ENCODE results near the gene NTN1.

NTN1 gene

DNA sequence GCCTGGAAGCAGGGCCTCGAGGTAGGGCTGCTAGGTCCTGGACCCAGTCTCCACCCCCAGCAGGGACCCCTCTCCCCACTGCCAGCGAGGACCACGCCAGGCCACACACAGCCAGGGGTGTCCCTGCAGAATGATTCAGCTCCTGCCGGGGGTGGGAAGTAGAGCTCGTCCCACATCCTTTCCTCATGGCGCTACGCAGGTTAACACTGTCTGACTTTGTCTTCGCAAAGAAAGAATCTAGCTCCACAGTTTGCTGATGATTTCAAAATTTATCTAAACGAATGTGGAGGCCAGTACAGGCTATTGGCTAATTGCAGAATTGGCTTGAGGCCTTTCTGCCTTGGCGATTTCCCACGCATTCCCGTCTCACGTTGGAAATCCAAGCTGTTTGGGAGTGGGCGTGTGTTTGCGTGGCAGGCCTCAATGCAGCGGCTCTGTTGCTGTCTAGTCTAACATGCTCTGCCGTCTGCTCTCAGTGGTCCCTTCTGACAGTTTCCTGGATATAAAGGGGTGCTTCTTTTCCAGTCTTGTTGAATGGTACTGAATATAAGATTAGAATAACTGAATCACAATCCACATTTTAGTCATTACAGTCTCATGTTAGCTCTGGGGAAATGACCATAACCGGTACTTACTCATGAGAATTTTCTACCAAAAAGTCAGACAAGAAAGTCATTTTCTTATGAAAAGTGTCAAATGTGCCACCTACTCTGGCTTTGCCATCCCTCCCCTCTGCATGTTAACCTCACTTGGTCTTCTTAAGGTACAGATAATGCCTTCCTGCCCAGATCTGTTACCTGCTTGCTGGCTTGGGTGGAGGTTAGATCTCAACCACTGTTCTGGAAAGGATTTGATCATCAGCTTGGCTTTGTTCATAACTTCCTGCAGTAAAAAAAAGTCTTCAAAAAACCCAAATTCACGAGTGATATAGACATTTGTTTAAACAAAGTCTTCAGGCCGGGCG is 252.4 kb downstream of the NTN1 start:
- peak; percentile 52 for DNase-seq (ENCODE audit: low read depth)

GRCh38 chr17:9274973-9275372 is 253.7 kb downstream of the NTN1 start:
- DNase-seq (ENCODE audit: low read depth) = no peak

More for the DNA sequence above, 252.4 kb downstream of the NTN1 start:
- H3K4me3 ChIP-seq (ENCODE audit: low read depth, low read length) = no peak overlapping the region

DNA sequence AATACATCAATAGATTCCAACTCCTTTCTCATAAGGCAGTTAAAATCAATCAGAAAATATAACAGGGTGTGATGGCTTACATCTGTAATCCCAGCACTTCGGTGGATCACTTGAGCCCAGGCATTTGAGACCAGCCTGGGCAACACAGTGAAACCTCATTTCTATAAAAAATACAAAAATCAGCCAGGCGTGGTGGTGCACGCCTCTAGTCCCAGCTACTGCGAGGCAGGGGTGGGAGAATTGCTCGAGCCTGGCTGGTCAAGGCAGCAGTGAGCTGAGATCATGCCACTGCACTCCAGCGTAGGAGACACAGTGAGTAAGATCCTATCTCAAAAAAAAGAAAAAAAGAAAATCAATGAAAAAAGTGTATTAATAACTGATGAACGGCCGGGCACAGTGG is 258.6 kb downstream of the NTN1 start:
- H3K4me3 ChIP-seq (ENCODE audit: low read depth, low read length) = no peak overlapping the region
- DNase-seq (ENCODE audit: low read depth) = no peak

More at GRCh38 chr17:9274973-9275372, 253.7 kb downstream of the NTN1 start:
- no peak overlapping the region for H3K4me3 ChIP-seq (ENCODE audit: low read depth, low read length)

- H3K4me3 ChIP-seq (ENCODE audit: low read depth, low read length) = no peak overlapping the region
- no peak for DNase-seq (ENCODE audit: low read depth)
These were observed 262.6 kb downstream of the NTN1 start for GRCh38 chr17:9283909-9284308.

DNA sequence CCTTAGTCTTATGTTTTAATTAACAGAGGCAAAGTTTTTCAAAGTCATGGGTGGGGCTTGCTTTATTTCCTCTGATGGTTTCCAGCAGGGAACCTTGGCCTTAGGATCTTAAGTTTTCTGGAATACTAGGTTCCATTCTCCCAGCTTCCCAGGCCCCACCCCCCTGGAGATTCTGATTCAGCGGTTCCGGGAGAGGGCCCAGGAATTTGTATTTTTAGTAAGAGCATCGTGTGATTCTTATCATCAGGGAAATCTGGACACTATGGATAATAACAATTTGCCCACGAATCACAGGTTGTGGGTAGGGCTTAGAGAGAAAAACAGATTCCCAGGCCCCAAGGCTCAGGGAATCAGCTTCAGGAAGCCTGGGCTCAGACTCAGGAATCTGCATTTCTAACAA is 263.6 kb downstream of the NTN1 start:
- no peak for DNase-seq (ENCODE audit: low read depth)
- H3K4me3 ChIP-seq (ENCODE audit: low read depth, low read length) = no peak overlapping the region

DNA sequence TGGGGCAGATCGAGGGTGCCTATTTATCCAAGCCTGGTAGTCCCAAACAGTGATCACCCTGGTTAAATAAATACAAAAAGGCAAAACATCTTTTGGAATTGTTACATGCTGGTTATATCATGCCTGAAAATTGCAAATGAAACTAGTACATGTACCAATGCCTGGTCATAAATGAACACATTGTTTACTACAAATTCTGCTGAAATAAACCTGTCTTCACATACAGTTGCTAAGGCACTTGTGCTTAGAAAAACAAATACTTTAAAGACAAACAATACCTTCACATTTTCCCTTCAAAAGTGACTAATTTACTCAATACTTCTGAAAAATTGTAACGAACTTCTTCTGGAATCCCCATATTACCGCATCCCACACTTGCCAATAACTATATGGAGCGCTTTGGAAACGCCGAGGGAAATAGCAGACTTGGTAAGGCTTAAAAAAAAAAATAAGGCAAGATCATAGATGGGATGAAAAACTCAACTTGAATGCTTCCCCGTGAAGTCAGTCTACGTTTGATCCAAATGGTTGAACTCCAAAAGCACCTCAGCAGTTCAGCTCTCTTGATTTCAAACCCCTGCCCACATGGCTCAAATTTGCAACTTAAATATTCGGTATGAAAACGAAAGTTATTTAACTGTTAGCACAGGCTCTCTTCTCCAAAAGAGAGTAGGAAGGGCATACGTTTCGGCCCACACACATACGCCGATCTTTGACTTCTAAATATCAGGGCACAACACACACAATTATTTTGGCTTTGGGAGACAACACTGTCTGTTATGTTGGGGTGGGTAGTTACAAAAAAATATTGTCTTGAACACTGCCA is 264.5 kb downstream of the NTN1 start:
- no peak overlapping the region for H3K4me3 ChIP-seq (ENCODE audit: low read depth, low read length)
- DNase-seq (ENCODE audit: low read depth) = no peak

- DNase-seq (ENCODE audit: low read depth) = no peak
- H3K4me3 ChIP-seq (ENCODE audit: low read depth, low read length) = no peak overlapping the region
These were observed 265.1 kb downstream of the NTN1 start for GRCh38 chr17:9286434-9286833.

- H3K4me3 ChIP-seq (ENCODE audit: low read depth, low read length) = no peak overlapping the region
- no peak for DNase-seq (ENCODE audit: low read depth)
These were observed 266.0 kb downstream of the NTN1 start for GRCh38 chr17:9287306-9287705.

DNA sequence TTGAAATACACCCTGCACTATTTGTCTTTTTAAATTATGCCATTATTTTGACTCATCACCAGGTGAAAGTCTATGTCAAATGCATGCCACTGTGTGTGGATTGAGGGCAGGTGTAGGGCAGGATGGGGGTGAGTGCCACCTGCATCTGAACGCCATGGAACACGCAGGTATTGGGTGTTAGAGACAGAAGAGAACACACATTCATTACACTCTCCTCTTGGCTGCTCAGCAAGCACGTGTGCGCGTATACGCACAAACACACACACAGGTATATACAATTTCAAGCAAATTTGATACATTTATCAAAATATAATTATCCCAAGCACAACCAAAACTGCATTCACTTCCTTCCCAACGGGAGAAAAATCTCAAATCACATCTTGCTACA is 268.9 kb downstream of the NTN1 start:
- DNase-seq (ENCODE audit: low read depth) = no peak
- H3K4me3 ChIP-seq (ENCODE audit: low read depth, low read length) = no peak overlapping the region

DNA sequence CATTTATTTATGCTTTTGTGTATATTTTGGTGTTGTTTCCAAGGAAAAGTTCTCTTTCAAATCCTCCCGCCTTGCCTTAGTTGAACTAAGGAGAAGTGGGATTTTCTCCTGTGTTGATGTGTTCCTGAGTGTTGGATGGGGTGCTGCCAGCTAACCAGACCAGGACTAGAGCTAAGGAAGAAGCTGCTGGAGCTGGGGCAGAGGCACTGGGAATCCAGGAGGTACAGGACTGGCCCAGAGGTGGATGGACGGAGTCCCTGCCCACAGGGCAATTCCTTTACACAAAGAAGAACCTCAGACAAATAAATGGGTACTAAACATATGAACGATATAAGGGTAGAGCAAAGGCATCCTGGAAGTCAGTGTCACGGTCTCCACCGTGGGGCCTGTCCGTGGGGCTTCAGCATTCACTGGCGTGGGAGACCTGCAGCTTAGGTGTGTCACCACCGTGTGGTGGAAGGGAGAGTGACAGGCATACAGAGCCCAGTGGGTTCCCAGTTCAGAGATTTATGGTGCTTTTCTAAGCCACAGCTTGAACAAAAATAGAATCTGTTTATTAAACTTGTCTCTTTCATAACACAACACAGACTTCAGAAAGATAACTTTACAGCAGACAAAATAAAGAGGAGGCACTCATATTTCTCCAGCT is 270.7 kb downstream of the NTN1 start:
- no peak overlapping the region for H3K4me3 ChIP-seq (ENCODE audit: low read depth, low read length)
- DNase-seq (ENCODE audit: low read depth) = no peak

DNA sequence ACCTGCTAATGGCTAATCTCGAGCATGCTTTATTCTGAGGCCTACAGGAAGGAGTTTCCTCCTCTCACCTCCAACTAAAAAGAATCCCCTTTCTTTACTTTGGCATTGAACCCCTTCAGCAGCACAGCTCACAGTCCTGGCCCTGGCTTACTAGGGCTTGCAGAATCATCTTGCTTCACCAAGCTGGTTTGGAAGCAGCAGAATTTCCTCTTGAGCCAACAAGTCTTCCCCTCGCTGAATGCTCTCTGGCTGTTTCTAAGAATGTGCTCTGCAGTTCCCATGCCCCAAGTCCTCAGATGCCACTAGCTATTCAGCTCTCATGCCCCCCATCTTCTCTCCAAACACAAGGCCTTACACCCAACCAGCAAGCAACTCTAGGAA is 271.2 kb downstream of the NTN1 start:
- H3K4me3 ChIP-seq (ENCODE audit: low read depth, low read length) = no peak overlapping the region
- no peak for DNase-seq (ENCODE audit: low read depth)

Measured in skeletal muscle cell (primary cell).